Liver (tissue), 3 donors: ENCODE data around the gene CLDN10.

Experiments used
- CTCF ChIP-seq: fragments of 150-350 bp; IDR thresholded peaks from 2 replicates; pipeline ENCODE4 v1.5.1; 2017; ENCODE audit warnings: improper control_type of control experiment, low read depth, low read length; ENCODE audit not compliant: missing input control
- HNF4G ChIP-seq: IDR thresholded peaks from 2 replicates; pipeline ENCODE4 v1.6.1; 2016; ENCODE audit warnings: antibody characterized with exemption
- MAX ChIP-seq: IDR thresholded peaks from 2 replicates; pipeline ENCODE4 v1.6.1; 2016; ENCODE audit warnings: antibody characterized with exemption
- RAD21 ChIP-seq, 2 donors: IDR thresholded peaks; 2 replicates each; pipeline ENCODE4 v1.6.1; 2016; ENCODE audit warnings: antibody characterized with exemption in 2 of 2, mild to moderate bottlenecking in 2 of 2
- REST ChIP-seq: IDR thresholded peaks from 2 replicates; pipeline ENCODE4 v1.6.1; 2016; ENCODE audit warnings: antibody characterized with exemption, mild to moderate bottlenecking
- SP1 ChIP-seq: IDR thresholded peaks from 2 replicates; pipeline ENCODE4 v1.6.1; 2018; ENCODE audit warnings: antibody characterized with exemption, mild to moderate bottlenecking
- TAF1 ChIP-seq: conservative IDR thresholded peaks from 2 replicates; pipeline ENCODE4 v1.6.1; 2016; ENCODE audit warnings: antibody characterized with exemption, mild to moderate bottlenecking
- TF ChIP-seq, protein P1 (sequence below): IDR thresholded peaks from 2 replicates; pipeline ENCODE4 v1.6.1; 2016; ENCODE audit warnings: antibody characterized with exemption
- donor health status: healthy.
- donor health status: healthy.

DNA sequence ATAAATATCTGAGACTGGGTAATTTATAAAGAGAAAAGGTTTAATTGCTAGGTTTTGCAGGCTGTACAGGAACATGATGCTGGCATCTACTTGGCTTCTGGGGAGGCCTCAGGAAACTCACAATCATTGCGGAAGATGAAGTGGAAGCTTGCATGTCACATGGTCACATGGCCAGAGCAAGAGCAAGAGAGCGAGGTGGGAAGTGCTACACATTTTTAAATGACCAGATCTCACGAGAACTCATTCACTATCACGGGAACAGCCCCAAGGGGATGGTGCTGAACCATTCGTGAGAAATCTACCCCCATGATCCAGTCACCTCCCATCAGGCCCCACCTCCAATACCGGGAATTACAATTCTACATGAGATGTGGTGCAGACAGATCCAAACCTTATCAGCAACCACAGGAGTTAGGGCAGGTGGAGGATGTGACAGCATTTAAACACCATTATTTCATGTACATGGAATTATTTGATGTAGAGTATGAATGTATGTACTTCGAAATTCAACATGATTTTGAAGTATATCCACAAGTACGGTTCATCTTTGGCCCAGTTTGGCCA, 10.5 kb upstream of the CLDN10 start:
- TF ChIP-seq CTCF (no peak), MAX (no peak), TAF1 (no peak), SP1 (no peak), HNF4G (no peak), REST (no peak), RAD21 (IDR thresholded peaks at IDR 0.05) (no peak)
- TF ChIP-seq, protein P1, sequence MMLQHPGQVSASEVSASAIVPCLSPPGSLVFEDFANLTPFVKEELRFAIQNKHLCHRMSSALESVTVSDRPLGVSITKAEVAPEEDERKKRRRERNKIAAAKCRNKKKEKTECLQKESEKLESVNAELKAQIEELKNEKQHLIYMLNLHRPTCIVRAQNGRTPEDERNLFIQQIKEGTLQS: no peak
